ENCODE results near the gene RCVRN.

Gene RCVRN

GRCh38 chr17:9905078-9905415 is at the start of gene RCVRN:
TSS of gene RCVRN (minus strand) at chr17:9905271. CDS start at chr17:9905180, 91 bp downstream.
- no peak for TF ChIP-seq CTCF (conservative IDR thresholded peaks at IDR 0.05)
- no peak within 1 kb of the TSS for H3K27ac ChIP-seq

- H3K27ac ChIP-seq, result no peak overlapping the region
- TF ChIP-seq CTCF (conservative IDR thresholded peaks at IDR 0.05), result no peak
Observed at GRCh38 chr17:9953492-9953891, 48.4 kb upstream of the RCVRN start.

- no peak for TF ChIP-seq CTCF (conservative IDR thresholded peaks at IDR 0.05)
- H3K27ac ChIP-seq, result no peak overlapping the region
Observed at GRCh38 chr17:9951803-9952202, 46.7 kb upstream of the RCVRN start.

- no peak for TF ChIP-seq CTCF (conservative IDR thresholded peaks at IDR 0.05)
- H3K27ac ChIP-seq, result no peak overlapping the region
Observed at GRCh38 chr17:9948928-9949327, 43.9 kb upstream of the RCVRN start.

- no peak overlapping the region for H3K27ac ChIP-seq
- no peak for TF ChIP-seq CTCF (conservative IDR thresholded peaks at IDR 0.05)
Observed at GRCh38 chr17:9944704-9945103, 39.6 kb upstream of the RCVRN start.

GRCh38 chr17:9943343-9943742 is 38.3 kb upstream of the RCVRN start:
- no peak for TF ChIP-seq CTCF (conservative IDR thresholded peaks at IDR 0.05)
- H3K27ac ChIP-seq, result no peak overlapping the region

GRCh38 chr17:9942885-9943284 is 37.8 kb upstream of the RCVRN start:
- no peak for TF ChIP-seq CTCF (conservative IDR thresholded peaks at IDR 0.05)

GRCh38 chr17:9941305-9941704 is 36.2 kb upstream of the RCVRN start:
- H3K27ac ChIP-seq, result no peak overlapping the region
- no peak for TF ChIP-seq CTCF (conservative IDR thresholded peaks at IDR 0.05)

More at GRCh38 chr17:9942885-9943284, 37.8 kb upstream of the RCVRN start:
- no peak overlapping the region for H3K27ac ChIP-seq

Measured in VCaP (cell line).